GM12865 (cell line): ENCODE data around the gene RBL1.
A peak's percentile ranks its signal among the peaks of the same experiment; 100 is the strongest.
"Not testable (repeated sequence)": the region's sequence is repeated elsewhere in the genome, so short reads cannot be mapped to it uniquely, and the experiment has no call there.

Experiments used
- DNase-seq: peaks from one replicate; pipeline ENCODE4 v3.0.0; 2010; ENCODE audit warnings: low read depth
- H3K4me3 ChIP-seq: 2 replicates; pipeline ENCODE4 v1.5.1; 2011; ENCODE audit warnings: mild to moderate bottlenecking, low read depth, low read length, control low read depth
- TF ChIP-seq, protein P1 (sequence below): IDR thresholded peaks from 2 replicates; pipeline ENCODE4 v1.5.1; 2011; ENCODE audit warnings: low read length, control low read depth, low read depth, inconsistent platforms; ENCODE audit not compliant: insufficient read depth; ENCODE audit errors: missing control alignments

RBL1 gene

DNA sequence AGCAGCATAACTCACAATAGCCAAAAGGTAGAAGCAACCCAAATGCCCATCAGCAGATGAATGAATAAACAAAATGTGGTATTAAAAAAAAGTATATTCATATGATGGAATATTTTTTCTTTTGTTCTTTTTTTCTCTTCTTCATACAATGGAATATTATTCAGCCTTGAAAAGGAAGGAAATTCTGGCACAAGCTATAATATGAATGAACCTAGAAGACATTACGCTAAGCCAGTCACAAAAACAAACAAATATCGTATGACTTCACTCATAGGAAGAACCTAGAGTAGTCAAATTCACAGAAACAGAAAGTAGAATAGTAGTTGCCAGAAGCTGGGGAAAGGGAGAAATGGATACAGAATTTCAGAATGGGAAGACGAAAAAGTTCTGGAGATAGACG lies 63.7 kb downstream of the RBL1 start:
- H3K4me3 ChIP-seq: no peak overlapping the region
- TF ChIP-seq, protein P1, sequence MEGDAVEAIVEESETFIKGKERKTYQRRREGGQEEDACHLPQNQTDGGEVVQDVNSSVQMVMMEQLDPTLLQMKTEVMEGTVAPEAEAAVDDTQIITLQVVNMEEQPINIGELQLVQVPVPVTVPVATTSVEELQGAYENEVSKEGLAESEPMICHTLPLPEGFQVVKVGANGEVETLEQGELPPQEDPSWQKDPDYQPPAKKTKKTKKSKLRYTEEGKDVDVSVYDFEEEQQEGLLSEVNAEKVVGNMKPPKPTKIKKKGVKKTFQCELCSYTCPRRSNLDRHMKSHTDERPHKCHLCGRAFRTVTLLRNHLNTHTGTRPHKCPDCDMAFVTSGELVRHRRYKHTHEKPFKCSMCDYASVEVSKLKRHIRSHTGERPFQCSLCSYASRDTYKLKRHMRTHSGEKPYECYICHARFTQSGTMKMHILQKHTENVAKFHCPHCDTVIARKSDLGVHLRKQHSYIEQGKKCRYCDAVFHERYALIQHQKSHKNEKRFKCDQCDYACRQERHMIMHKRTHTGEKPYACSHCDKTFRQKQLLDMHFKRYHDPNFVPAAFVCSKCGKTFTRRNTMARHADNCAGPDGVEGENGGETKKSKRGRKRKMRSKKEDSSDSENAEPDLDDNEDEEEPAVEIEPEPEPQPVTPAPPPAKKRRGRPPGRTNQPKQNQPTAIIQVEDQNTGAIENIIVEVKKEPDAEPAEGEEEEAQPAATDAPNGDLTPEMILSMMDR: no peak
- no peak for DNase-seq

DNA sequence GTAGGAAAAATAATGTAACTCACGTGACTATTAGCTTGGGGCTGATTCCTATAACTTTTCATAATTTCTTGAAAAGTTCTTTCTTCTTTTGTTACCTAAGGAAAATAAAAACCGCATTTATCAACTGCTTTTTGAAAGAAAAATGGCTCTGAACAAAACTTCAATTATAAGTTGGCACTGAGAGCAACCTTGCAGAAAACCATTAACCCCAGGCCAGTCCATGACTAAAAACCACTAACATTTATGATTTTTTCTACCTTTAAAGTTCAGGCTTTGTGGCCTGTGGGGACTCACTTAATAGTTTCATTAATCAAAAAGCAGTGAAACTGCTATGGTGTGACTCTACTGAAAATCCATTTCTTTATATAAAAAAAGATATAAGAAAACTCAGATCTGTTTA lies 75.2 kb downstream of the RBL1 start:
- no peak overlapping the region for H3K4me3 ChIP-seq
- TF ChIP-seq, protein P1: no peak

DNA sequence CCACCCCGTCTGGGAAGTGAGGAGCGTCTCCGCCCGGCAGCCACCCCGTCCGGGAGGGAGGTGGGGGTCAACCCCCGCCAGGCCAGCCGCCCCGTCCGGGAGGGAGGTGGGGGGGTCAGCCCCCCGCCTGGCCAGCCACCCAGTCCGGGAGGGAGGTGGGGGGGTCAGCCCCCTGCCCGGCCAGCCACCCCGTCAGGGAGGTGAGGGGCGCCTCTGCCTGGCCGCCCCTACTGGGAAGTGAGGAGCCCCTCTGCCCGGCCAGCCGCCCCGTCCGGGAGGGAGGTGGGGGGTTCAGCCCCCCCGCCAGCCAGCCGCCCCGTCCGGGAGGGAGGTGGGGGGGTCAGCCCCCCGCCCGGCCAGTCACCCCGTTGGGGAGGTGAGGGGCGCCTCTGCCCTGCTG lies 83.2 kb downstream of the RBL1 start:
- not testable (repeated sequence) for H3K4me3 ChIP-seq, DNase-seq

More for the DNA sequence above, 75.2 kb downstream of the RBL1 start:
- no peak for DNase-seq

DNA sequence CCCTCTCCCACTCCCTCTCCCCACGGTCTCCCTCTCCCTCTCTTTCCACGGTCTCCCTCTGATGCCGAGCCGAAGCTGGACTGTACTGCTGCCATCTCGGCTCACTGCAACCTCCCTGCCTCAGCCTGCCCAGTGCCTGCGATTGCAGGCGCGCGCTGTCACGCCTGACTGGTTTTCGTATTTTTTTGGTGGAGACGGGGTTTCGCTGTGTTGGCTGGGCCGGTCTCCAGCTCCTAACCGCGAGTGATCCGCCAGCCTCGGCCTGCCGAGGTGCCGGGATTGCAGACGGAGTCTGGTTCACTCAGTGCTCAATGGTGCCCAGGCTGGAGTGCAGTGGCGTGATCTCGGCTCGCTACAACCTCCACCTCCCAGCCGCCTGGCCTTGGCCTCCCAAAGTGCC lies 83.9 kb downstream of the RBL1 start:
- not testable (repeated sequence) for H3K4me3 ChIP-seq, DNase-seq

DNA sequence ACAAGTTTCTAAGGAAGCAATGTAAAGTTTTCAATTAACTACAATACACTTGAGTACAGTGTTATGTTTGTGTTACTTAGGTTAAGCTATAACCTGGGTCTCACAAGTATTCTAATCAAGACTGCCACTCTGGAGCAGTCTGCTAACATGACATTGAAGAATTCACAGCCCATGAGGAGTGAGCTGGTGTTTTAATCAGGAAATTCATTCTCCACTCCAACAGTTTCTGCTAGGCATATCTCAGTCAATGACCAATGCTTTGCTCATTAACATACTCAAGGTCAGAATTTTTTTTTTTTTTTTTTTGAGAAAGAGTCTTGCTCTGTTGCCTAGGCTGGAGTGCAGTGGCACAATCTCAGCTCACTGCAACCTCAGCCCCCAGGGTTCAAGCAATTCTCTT lies 84.7 kb downstream of the RBL1 start:
- DNase-seq: no peak
- TF ChIP-seq, protein P1: no peak
- H3K4me3 ChIP-seq: no peak overlapping the region

DNA sequence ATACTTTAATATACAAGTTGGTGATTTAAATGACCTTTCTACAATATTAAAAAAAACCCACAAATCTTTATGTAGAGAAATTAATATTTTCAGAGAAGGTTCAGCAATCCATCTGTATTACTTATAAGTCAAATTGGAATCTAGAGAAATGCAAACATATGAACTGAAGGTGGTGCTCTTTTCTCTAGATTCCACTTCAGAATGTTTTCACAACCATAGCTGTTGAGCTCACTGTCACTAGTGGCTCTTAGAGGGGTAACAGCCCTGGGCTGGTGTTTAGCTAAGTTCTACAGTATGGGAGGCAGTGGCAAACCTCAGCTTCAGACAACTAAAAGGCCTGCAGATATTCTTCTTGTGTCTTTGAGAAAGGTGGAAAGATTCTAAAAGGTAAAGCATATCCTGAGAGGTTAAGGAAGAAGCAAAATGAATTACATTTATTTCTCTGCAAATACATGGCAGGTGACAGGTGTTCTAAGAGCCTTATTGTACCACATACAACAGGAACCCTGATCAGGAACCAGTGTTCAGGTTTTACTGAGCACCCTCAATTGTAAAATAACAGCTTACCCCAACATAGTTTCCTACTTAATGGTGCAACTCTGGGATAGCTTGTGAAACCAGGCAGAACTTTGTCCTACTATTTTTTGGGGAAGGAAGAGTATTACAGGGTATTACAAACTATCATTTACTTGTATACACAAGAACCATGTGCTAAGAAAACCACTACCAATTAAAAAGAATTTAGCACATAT lies 87.7 kb downstream of the RBL1 start:
- DNase-seq: peak; percentile 65

DNA sequence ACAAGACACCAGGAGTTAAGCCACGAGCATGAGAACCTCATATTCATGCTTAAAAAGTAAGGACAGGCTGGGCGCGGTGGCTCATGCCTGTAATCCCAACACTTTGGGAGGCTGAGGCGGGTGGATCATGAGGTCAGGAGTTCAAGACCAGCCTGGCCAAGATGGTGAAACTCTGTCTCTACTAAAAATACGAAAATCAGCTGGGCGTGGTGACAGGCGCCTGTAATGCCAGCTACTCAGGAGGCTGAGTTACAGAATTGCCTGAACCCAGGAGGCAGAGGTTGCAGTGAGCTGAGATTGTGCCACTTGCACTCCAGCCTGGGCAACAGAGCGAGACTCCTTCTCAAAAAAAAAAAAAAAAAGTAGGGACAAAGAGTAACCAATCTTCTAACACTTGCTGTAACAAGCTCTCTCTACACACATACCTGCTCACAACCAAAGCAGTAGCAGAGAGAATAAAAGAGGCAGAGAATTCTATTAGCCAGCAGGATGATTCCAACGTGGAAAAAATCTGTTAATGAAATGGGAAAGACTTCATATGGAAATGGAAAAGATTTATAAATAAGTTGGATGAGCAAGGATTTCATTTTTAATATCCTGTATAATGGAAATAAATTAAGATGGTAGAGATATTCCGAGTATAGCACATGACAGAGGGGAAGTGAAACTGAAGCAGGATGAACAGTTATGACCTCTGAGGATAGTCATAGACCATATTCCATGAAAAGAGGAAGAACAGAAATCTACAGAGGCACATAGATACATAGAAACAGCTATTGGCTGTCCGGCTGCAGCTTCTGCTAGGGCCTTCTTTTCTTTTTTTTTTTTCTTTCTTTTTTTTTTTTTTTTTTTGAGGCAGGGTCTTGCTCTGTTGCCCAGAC lies 90.5 kb downstream of the RBL1 start:
- H3K4me3 ChIP-seq, DNase-seq: not testable (repeated sequence)

More for the DNA sequence above, 87.7 kb downstream of the RBL1 start:
- no peak overlapping the region for H3K4me3 ChIP-seq
- TF ChIP-seq, protein P1: no peak

DNA sequence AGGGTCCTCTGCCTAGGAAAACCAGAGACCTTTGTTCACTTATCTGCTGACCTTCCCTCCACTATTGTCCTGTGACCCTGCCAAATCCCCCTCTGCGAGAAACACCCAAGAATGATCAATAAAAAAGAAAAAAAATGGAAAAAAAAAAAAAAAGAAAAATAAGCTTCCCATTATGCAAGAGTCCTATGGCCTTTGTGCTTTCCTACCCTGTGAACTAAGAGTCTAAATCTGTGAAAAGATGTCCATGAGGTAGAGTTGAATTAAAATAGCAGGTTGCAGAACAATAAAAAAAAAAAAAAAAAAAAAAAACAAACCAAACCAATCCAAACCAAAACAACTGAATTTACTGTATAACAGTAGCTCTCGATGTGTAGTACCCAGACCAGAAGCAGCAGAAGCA lies 94.2 kb downstream of the RBL1 start:
- not testable (repeated sequence) for H3K4me3 ChIP-seq, DNase-seq

DNA sequence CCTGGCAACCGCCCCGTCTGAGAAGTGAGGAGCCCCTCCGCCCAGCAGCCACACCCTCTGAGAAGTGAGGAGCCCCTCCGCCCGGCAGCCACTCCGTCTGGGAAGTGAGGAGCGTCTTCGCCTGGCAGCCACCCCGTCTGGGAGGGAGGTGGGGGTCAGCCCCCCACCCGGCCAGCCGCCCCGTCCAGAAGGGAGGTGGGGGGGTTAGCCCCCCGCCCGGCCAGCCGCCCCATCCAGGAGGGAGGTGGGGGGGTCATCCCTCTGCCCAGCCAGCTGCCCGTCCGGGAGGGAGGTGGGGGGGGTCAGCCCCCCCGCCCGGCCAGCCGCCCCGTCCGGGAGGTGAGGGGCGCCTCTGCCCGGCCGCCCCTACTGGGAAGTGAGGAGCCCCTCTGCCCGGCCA lies 95.6 kb downstream of the RBL1 start:
- not testable (repeated sequence) for H3K4me3 ChIP-seq, DNase-seq
